DND-41 (cell line): ENCODE data around the gene PSAP.
"Not testable (repeated sequence)": the region's sequence is repeated elsewhere in the genome, so short reads cannot be mapped to it uniquely, and the experiment has no call there.

ENCODE experiments used
- ATAC-seq: fragments of 200-7000 bp; cut with Tn5 transposase; 3 replicates; pipeline ENCODE4 v1.9.1; 2021; ENCODE audit warnings: low read depth; ENCODE audit not compliant: insufficient read depth
- DNase-seq: peaks from one replicate; pipeline ENCODE4 v3.0.0-alpha.2; 2020
- H2AFZ ChIP-seq: 2 replicates; pipeline ENCODE4 v1.6.0; 2012; ENCODE audit warnings: low read depth, low read length
- H3K27ac ChIP-seq: 2 replicates; pipeline ENCODE4 v1.5.1; 2012; ENCODE audit warnings: low read length, inconsistent platforms
- H3K27me3 ChIP-seq: fragments of 200-600 bp; sonication (generic); 2 replicates; pipeline ENCODE4 v1.6.0; 2012; ENCODE audit warnings: low read length, mild to moderate bottlenecking, inconsistent platforms; ENCODE audit not compliant: insufficient read depth, poor library complexity
- H3K36me3 ChIP-seq: 2 replicates; pipeline ENCODE4 v1.5.1; 2012; ENCODE audit warnings: low read length, inconsistent platforms; ENCODE audit not compliant: insufficient read depth
- H3K4me1 ChIP-seq: 2 replicates; pipeline ENCODE4 v1.5.1; 2012; ENCODE audit warnings: mild to moderate bottlenecking, low read length; ENCODE audit not compliant: insufficient read depth
- H3K4me2 ChIP-seq: 2 replicates; pipeline ENCODE4 v1.6.0; 2012; ENCODE audit warnings: mild to moderate bottlenecking, moderate library complexity, low read length, inconsistent platforms; ENCODE audit not compliant: insufficient read depth
- H3K4me3 ChIP-seq, 2 experiments: fragments of 200-600 bp in 1 of 2; shearing (Covaris generic) in 1 of 2; 2 replicates each; pipeline ENCODE4 v1.5.1; 2012 to 2016; ENCODE audit warnings: inconsistent platforms in 2 of 2, low read length in 2 of 2, mild to moderate bottlenecking in 2 of 2, low read depth in 1 of 2, moderate library complexity in 1 of 2
- H3K79me2 ChIP-seq: 2 replicates; pipeline ENCODE4 v1.6.0; 2012; ENCODE audit warnings: low read length, inconsistent platforms; ENCODE audit not compliant: insufficient read depth
- H3K9ac ChIP-seq: 2 replicates; pipeline ENCODE4 v1.6.0; 2012; ENCODE audit warnings: low read depth, mild to moderate bottlenecking, inconsistent platforms, low read length, moderate library complexity
- H3K9me3 ChIP-seq: 2 replicates; pipeline ENCODE4 v1.5.1; 2012; ENCODE audit warnings: low read length, moderate library complexity, mild to moderate bottlenecking, inconsistent platforms; ENCODE audit not compliant: insufficient read depth, severe bottlenecking
- H4K20me1 ChIP-seq: 2 replicates; pipeline ENCODE4 v1.6.0; 2012; ENCODE audit warnings: low read length; ENCODE audit not compliant: insufficient read depth
- EZH2 ChIP-seq: IDR thresholded peaks from 3 replicates; pipeline ENCODE4 v1.6.1; 2012; ENCODE audit warnings: borderline replicate concordance, low read depth, mild to moderate bottlenecking, moderate library complexity, low read length, inconsistent platforms; ENCODE audit not compliant: severe bottlenecking
- TF ChIP-seq, protein P1 (sequence below): IDR thresholded peaks from 2 replicates; pipeline ENCODE4 v1.5.1; 2012; ENCODE audit warnings: borderline replicate concordance, low read length, moderate library complexity, mild to moderate bottlenecking; ENCODE audit not compliant: poor library complexity, severe bottlenecking; ENCODE audit errors: extremely low read depth

Gene PSAP

DNA sequence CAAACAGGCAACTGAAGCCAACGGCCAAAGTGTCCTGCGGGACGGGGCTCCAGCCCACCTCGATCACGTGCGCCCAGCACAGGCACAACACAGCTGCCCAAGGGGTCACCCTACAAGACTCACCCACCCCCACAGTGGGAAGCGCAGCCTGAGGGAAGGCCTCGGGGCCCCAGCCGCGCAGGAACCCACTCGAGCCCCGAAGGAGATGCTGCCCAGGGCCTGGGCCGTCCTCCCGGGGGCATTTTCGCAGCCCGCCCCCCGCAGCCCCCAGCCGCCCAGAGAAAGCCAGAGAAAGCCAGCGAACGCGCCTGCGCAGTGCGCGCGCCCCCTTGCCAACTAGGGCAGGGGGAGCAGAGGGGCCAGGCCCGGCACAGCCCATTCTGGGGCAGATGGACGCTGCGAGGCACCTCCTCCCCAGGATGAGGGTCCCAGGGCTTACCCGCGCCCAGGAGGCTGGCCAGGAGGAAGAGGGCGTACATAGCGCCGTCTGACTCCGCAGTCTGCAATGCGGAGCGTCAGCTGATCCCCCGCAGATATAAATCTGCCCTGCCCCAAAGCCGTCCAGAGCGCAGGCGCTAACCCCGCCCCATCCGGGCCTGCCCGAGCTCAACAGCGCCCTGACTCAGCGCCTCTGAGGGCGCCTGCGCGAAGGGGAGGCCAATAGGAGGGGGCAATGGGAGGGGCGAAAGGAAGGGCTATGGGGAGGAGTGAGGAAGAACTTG is at the start of gene PSAP:
PSAP (minus strand) TSS at position 509 of the 722 bp plus-strand sequence; CDS start at position 479, 30 bp downstream.
- peak; percentile 99 for DNase-seq
- H2AFZ ChIP-seq = peak within 1 kb of the TSS; percentile 62
- H3K27ac ChIP-seq = peak within 1 kb of the TSS; percentile 89
- H3K79me2 ChIP-seq = peaks cover 56% of the 10 kb centered on the region
- TF ChIP-seq, protein P1, sequence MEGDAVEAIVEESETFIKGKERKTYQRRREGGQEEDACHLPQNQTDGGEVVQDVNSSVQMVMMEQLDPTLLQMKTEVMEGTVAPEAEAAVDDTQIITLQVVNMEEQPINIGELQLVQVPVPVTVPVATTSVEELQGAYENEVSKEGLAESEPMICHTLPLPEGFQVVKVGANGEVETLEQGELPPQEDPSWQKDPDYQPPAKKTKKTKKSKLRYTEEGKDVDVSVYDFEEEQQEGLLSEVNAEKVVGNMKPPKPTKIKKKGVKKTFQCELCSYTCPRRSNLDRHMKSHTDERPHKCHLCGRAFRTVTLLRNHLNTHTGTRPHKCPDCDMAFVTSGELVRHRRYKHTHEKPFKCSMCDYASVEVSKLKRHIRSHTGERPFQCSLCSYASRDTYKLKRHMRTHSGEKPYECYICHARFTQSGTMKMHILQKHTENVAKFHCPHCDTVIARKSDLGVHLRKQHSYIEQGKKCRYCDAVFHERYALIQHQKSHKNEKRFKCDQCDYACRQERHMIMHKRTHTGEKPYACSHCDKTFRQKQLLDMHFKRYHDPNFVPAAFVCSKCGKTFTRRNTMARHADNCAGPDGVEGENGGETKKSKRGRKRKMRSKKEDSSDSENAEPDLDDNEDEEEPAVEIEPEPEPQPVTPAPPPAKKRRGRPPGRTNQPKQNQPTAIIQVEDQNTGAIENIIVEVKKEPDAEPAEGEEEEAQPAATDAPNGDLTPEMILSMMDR = no peak
- TF ChIP-seq EZH2 = no peak
- ATAC-seq = peak; percentile 85
- no peaks in the 10 kb centered on the region for H3K27me3 ChIP-seq
- peaks cover 55% of the 10 kb centered on the region for H3K4me1 ChIP-seq
- peak within 1 kb of the TSS; percentile 77 for H3K4me2 ChIP-seq
- H3K36me3 ChIP-seq = peaks cover 11% of the 10 kb centered on the region
- peaks cover 41% of the 10 kb centered on the region for H4K20me1 ChIP-seq
- no peaks in the 10 kb centered on the region for H3K9me3 ChIP-seq
- peak within 1 kb of the TSS; percentile 69 to 86 for H3K4me3 ChIP-seq
- peak within 1 kb of the TSS; percentile 84 for H3K9ac ChIP-seq

DNA sequence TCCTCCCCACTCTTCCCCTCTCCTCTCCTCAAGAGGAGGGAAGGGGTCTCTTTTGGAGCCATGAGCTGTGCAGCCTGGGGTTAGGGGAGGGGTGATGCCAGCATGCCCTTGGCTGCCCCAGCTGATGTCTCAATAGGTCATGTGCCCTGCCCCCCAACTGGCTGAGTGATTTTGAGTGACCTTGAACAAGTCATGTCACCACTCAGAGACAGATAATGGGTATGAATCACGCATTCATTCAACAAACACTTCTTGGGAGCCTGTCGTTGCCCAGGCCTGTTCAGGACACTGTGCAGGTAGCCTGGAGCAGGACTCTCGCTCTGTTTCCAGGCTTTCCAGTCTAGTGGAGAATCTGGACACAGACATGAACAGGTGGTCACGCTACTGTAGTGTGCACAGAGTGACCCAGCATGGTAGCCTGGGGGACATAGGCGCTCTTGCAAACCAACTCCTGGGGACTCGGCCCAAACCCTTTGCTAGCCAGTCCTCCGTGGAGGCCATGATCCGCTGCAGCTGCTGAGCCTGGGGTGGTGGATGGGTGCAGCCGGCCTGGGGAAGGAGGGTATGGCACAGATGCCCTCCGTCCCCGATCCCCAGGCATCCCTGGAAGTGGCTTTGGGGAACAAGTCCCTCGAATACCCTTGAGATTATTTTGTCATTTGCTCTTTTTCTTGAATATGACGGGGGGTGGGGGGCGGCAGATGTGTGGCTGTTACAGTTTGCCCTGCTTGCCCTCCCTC is 49.6 kb upstream of the PSAP start:
- no peak overlapping the region for H3K27ac ChIP-seq
- H3K27me3 ChIP-seq = no peaks in the 10 kb centered on the region
- DNase-seq = no peak
- no peak overlapping the region for H3K4me3 ChIP-seq
- H3K9ac ChIP-seq = no peak overlapping the region
- peaks cover 4% of the 10 kb centered on the region for H3K4me1 ChIP-seq
- no peak overlapping the region for H3K4me2 ChIP-seq
- H3K36me3 ChIP-seq = no peaks in the 10 kb centered on the region
- no peaks in the 10 kb centered on the region for H3K79me2 ChIP-seq
- no peak for ATAC-seq
- TF ChIP-seq, protein P1 = no peak
- no peak for TF ChIP-seq EZH2
- no peaks in the 10 kb centered on the region for H3K9me3 ChIP-seq
- no peaks in the 10 kb centered on the region for H4K20me1 ChIP-seq
- no peak overlapping the region for H2AFZ ChIP-seq

DNA sequence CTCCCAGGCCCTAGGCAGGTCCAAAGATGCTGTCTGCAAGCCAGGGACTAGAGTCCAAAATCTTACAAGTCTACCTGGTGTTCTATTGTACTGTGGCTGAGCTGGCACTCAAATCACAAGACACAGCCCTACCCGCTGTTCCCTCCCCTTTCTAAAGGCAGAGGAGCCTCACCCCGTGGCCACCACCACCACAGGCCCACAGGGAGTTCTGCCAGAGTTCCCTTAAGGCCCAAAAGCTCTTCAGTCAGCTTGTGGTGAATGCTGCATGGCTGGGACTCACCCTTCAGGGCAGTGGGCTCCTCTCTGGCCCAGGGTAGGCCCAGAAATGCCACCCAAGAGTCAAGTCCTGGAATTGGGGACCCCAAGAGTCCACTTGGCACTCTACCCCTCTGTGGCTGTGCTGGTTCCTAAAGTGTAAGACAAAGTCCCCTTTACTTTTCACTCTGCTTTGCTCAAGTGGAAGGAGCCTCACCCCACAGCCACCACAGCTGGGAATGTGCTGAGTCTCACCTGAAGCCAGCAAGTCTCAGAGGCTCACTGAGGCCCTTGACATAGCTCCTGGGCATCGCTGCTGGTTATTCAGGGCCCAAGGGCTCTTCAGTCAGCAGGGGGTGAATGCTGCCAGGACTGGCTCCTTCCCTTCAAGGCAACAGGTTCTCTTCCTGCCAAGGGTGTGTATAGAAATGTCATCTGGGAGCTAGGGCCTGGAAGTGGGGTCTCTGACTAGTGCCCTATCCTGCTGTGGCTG is 48.8 kb upstream of the PSAP start:
- Histone ChIP-seq H3K36me3 (no peaks in the 10 kb centered on the region), H3K9me3 (no peaks in the 10 kb centered on the region), H3K27me3 (no peaks in the 10 kb centered on the region), H3K4me1 (peaks cover 4% of the 10 kb centered on the region), H3K79me2 (no peaks in the 10 kb centered on the region), H3K27ac (no peak overlapping the region), H3K4me3 (no peak overlapping the region), H3K4me2 (no peak overlapping the region), H4K20me1 (no peaks in the 10 kb centered on the region), H2AFZ (peak overlapping the region; percentile 2; the same call in 1 of the 2 replicates), H3K9ac (no peak overlapping the region)
- no peak for DNase-seq
- no peak for ATAC-seq
- no peak for TF ChIP-seq EZH2
- TF ChIP-seq, protein P1 = no peak

- DNase-seq, H3K4me2 ChIP-seq, H4K20me1 ChIP-seq, H3K9me3 ChIP-seq, H2AFZ ChIP-seq, H3K4me3 ChIP-seq, H3K27me3 ChIP-seq, H3K79me2 ChIP-seq, H3K36me3 ChIP-seq, ATAC-seq, H3K27ac ChIP-seq, H3K4me1 ChIP-seq, H3K9ac ChIP-seq: not testable (repeated sequence)
Observed at GRCh38 chr10:71898346-71898745, 47.3 kb upstream of the PSAP start.
